HCT116 (cell line): ENCODE data around the gene MSL3. TPM values are rescaled to one million over a fixed set of nuclear protein-coding genes. Genes with fewer than 3 reads are reported as not detected.

Experiments
- ATAC-seq: fragments of 200-7000 bp; cut with Tn5 transposase; 2 replicates; pipeline ENCODE4 v1.9.1; 2020; ENCODE audit warnings: mild to moderate bottlenecking, moderate library complexity
- BruUV-seq: library from RNA; stranded (reverse); fragments of 400-500 nt; replicated peaks from 2 replicates; lab custom pipeline; 2021; lab: Mats Ljungman, UMichigan
- CTCF ChIA-PET: fragments of 300-600 bp; sonication (Branson Sonifier 250); formaldehyde crosslinking; loops from one replicate; lab custom pipeline; 2021; ENCODE audit warnings: antibody characterized with exemption; lab: Charles Lee
- POLR2A ChIA-PET: fragments of 300-600, 350-600 bp; sonication (Branson Sonifier 250); formaldehyde crosslinking; loops from one replicate; lab custom pipeline; 2021; ENCODE audit warnings: antibody characterized with exemption; lab: Charles Lee
- RAD21 ChIA-PET, 2 experiments: fragments of 300-600 bp; sonication (Branson Sonifier 250); formaldehyde crosslinking; loops; one replicate each; lab custom pipeline; 2023; ENCODE audit warnings: low total read pairs in 2 of 2; ENCODE audit not compliant: uncharacterized antibody in 2 of 2, unreplicated experiment in 2 of 2, low non-redundant PET in 1 of 2; lab: Charles Lee
- DNase-seq: peaks from one replicate; pipeline ENCODE4 v3.0.0-alpha.2; 2010; ENCODE audit warnings: low read depth, low spot score
- H2AFZ ChIP-seq: fragments of 200-600 bp; shearing (Covaris generic), sonication (generic); 2 replicates; pipeline ENCODE4 v1.6.1; 2017; ENCODE audit warnings: low read depth, mixed run types, mixed read lengths, antibody characterized with exemption, low read length; ENCODE audit not compliant: poor library complexity, severe bottlenecking
- H3K27ac ChIP-seq: 2 replicates; pipeline ENCODE4 v1.5.1; 2012; ENCODE audit warnings: low read depth, low read length
- H3K27me3 ChIP-seq: fragments of 200-600 bp; sonication (generic); 2 replicates; pipeline ENCODE4 v1.6.1; 2016; ENCODE audit warnings: mixed run types, low read length, mixed read lengths; ENCODE audit not compliant: insufficient read depth
- H3K36me3 ChIP-seq, 2 experiments: fragments of 200-500 bp in 1 of 2; fragments of 200-600 bp in 1 of 2; sonication (Bioruptor generic) in 1 of 2; sonication (generic) in 1 of 2; 2 replicates each; pipeline versions ENCODE4 v1.5.1 to v1.6.1; 2014 to 2016; ENCODE audit warnings: low read length in 2 of 2, inconsistent platforms in 1 of 2, mixed read lengths in 1 of 2, mixed run types in 1 of 2; ENCODE audit not compliant: insufficient read depth in 2 of 2, control insufficient read depth in 1 of 2
- H3K4me1 ChIP-seq, 2 experiments: fragments of 200-600 bp in 1 of 2; sonication (generic) in 1 of 2; 2 replicates each; pipeline versions ENCODE4 v1.5.1 to v1.6.1; 2012 to 2017; ENCODE audit warnings: low read length in 2 of 2, inconsistent platforms in 1 of 2, mild to moderate bottlenecking in 1 of 2, mixed read lengths in 1 of 2, mixed run types in 1 of 2, moderate library complexity in 1 of 2; ENCODE audit not compliant: insufficient read depth in 2 of 2, control insufficient read depth in 1 of 2
- H3K4me2 ChIP-seq: fragments of 200-600 bp; sonication (generic); 2 replicates; pipeline ENCODE4 v1.6.1; 2017; ENCODE audit warnings: mixed run types, low read length, mixed read lengths
- H3K4me3 ChIP-seq, 2 experiments: fragments of 200-600 bp in 1 of 2; sonication (generic) in 1 of 2; replicated peaks in 1 of 2; 2 replicates each; pipeline ENCODE4 v1.5.1; 2011 to 2016; ENCODE audit warnings: low read length in 2 of 2, control low read depth in 1 of 2, low read depth in 1 of 2, mild to moderate bottlenecking in 1 of 2, mixed read lengths in 1 of 2, mixed run types in 1 of 2
- H3K79me2 ChIP-seq: fragments of 200-600 bp; sonication (generic); 2 replicates; pipeline ENCODE4 v1.6.1; 2017; ENCODE audit warnings: mild to moderate bottlenecking, mixed run types, low read length, moderate library complexity, mixed read lengths; ENCODE audit not compliant: insufficient read depth
- H3K9ac ChIP-seq: fragments of 200-600 bp; sonication (generic); 2 replicates; pipeline ENCODE4 v1.6.1; 2016; ENCODE audit warnings: low read length, mixed read lengths
- H3K9me2 ChIP-seq: fragments of 200-600 bp; sonication (generic), shearing (Covaris generic); 2 replicates; pipeline ENCODE4 v1.6.1; 2017; ENCODE audit warnings: mixed run types, mild to moderate bottlenecking, moderate library complexity; ENCODE audit not compliant: insufficient read depth
- H3K9me3 ChIP-seq, 2 experiments: fragments of 200-500 bp in 1 of 2; fragments of 200-600 bp in 1 of 2; sonication (Bioruptor generic) in 1 of 2; sonication (generic) in 1 of 2; 2 replicates each; pipeline ENCODE4 v1.6.1; 2014 to 2017; ENCODE audit warnings: low read length in 2 of 2, mixed read lengths in 2 of 2, inconsistent platforms in 1 of 2, low read depth in 1 of 2, mild to moderate bottlenecking in 1 of 2, mixed run types in 1 of 2, moderate library complexity in 1 of 2; ENCODE audit not compliant: control insufficient read depth in 1 of 2, insufficient read depth in 1 of 2
- H4K20me1 ChIP-seq: fragments of 200-600 bp; sonication (generic), shearing (Covaris generic); 2 replicates; pipeline ENCODE4 v1.6.1; 2017; ENCODE audit warnings: mixed run types, mild to moderate bottlenecking, moderate library complexity; ENCODE audit not compliant: insufficient read depth
- CEBPB ChIP-seq: IDR thresholded peaks from 2 replicates; pipeline ENCODE4 v1.6.1; 2012; ENCODE audit warnings: low read depth
- ELF1 ChIP-seq: IDR thresholded peaks from 2 replicates; pipeline ENCODE4 v1.6.1; 2012; ENCODE audit warnings: low read depth, borderline replicate concordance
- EZH2 ChIP-seq: fragments of 200-600 bp; sonication (generic); IDR thresholded peaks from 2 replicates; pipeline ENCODE4 v1.6.1; 2017; ENCODE audit warnings: antibody characterized with exemption, mixed run types
- EZH2phosphoT487 ChIP-seq: fragments of 200-600 bp; IDR thresholded peaks from 2 replicates; pipeline ENCODE4 v1.6.1; 2018; ENCODE audit warnings: antibody characterized with exemption, borderline replicate concordance
- FOSL1 ChIP-seq: IDR thresholded peaks from 2 replicates; pipeline ENCODE4 v1.6.1; 2012; ENCODE audit warnings: low read depth
- JUND ChIP-seq: IDR thresholded peaks from 2 replicates; pipeline ENCODE4 v1.6.1; 2012
- POLR2A ChIP-seq: IDR thresholded peaks from 2 replicates; pipeline ENCODE4 v1.7.0; 2011; ENCODE audit warnings: borderline replicate concordance; ENCODE audit not compliant: insufficient read depth, insufficient read length; ENCODE audit errors: extremely low read depth
- POLR2AphosphoS5 ChIP-seq: IDR thresholded peaks from 2 replicates; pipeline ENCODE4 v1.6.1; 2011; ENCODE audit warnings: mild to moderate bottlenecking, low read depth, low read length, moderate library complexity
- TCF7L2 ChIP-seq: IDR thresholded peaks from 2 replicates; pipeline ENCODE4 v1.7.0; 2011; ENCODE audit warnings: borderline replicate concordance, inconsistent platforms; ENCODE audit not compliant: insufficient read depth, insufficient read length; ENCODE audit errors: extremely low read depth
- YY1 ChIP-seq: IDR thresholded peaks from 2 replicates; pipeline ENCODE4 v1.6.1; 2011; ENCODE audit warnings: low read length, low read depth, moderate library complexity, mild to moderate bottlenecking; ENCODE audit not compliant: insufficient replicate concordance; ENCODE audit errors: extremely low read depth
- intact Hi-C: fragments of 100-400 bp; cut with micrococcal nuclease; formaldehyde crosslinking; loops from 2 replicates; pipeline ENCODE4 v1.10.0; 2022
- total RNA-seq: library from RNA; stranded (reverse); gene quantifications from one replicate; pipeline ENCODE4 v1.2.1, GENCODE V29; 2021; ENCODE audit not compliant: unreplicated experiment
- TF ChIP-seq, protein P1 (sequence below): IDR thresholded peaks from 2 replicates; pipeline ENCODE4 v1.6.1; 2012
- TF ChIP-seq, protein P2 (sequence below): IDR thresholded peaks from 2 replicates; pipeline ENCODE4 v1.6.1; 2012

Gene MSL3
- total RNA-seq, 1 experiment from 2014 or later = 12.0 TPM

DNA sequence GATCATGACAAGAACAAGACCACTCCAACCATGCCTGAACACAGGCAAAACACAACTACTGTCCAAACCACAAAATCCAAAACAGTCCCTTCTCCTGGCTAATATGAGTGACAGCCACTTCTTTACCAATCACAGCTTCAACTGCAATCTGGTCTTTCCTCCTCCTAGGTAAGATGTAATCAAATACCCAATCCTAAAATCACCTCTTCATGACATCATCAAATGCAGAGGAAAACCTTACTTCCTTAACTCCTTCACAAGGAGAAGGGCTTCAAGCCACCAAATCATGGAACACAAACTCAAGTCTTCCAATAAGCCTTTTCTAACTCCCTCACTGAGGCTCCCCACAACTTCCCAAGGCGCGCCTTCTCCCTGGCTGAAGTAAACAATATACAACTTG lies 4.4 kb upstream of the MSL3 start:
- no peaks in the 10 kb centered on the region for H4K20me1 ChIP-seq
- RAD21 ChIA-PET = no interaction called here
- no peaks in the 10 kb centered on the region for H3K79me2 ChIP-seq
- DNase-seq = no peak
- ATAC-seq = no peak
- intact Hi-C loops = no loop called here
- H3K4me2 ChIP-seq = no peak overlapping the region
- CTCF ChIA-PET = no interaction called here
- H3K36me3 ChIP-seq = no peaks in the 10 kb centered on the region
- POLR2A ChIA-PET = no interaction called here
- H3K9me2 ChIP-seq = no peaks in the 10 kb centered on the region
- H3K9ac ChIP-seq = no peak overlapping the region
- H3K4me1 ChIP-seq = peaks cover 0 to 4% of the 10 kb centered on the region in 2 experiments; a peak in 1 of 4 replicates
- H3K9me3 ChIP-seq = no peaks in the 10 kb centered on the region
- H3K27ac ChIP-seq = no peak overlapping the region
- BruUV-seq = no TSS peak
- H3K4me3 ChIP-seq = no peak overlapping the region
- no peak overlapping the region for H2AFZ ChIP-seq
- H3K27me3 ChIP-seq = 0 out of 2 replicates have a peak, but pooled peaks cover 15% of the 10 kb centered on the region
- TF ChIP-seq, protein P1, sequence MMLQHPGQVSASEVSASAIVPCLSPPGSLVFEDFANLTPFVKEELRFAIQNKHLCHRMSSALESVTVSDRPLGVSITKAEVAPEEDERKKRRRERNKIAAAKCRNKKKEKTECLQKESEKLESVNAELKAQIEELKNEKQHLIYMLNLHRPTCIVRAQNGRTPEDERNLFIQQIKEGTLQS = no peak
- no peak for TF ChIP-seq EZH2
- TF ChIP-seq CEBPB = no peak

DNA sequence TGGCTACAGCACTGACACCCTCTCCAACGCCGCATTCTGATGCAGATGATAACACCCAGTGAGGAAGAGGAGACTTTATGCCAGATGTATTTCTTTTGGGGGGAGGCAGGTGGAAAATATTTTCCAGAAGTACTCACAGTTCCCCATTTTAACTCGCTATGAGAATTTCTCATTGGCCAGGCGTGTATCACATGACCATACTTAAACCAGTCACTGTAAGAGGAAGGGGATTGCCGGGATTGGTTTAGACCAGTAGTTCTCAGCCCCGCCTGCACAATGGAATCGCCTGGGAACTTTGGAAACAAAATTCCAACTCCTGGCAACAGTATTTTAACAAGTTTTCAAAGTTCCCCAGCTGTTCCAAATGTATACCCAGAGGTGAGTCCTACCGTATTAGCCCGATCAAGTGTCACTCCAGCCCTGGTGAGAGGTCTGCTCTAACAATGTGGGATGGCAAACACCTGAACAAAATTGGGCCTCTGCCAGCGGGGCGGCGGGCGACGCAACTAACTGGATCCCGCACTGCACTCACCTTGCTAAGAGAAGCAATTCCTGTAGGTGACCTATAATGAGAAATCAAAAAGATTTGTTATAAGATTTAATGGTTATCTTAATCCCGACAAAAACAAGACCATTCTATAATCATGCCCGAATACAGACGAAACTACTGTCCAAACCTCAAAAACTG lies 2.9 kb upstream of the MSL3 start:
- Histone ChIP-seq H3K79me2 (no peaks in the 10 kb centered on the region), H3K4me3 (no peak overlapping the region), H3K27me3 (0 out of 2 replicates have a peak, but pooled peaks cover 15% of the 10 kb centered on the region), H4K20me1 (no peaks in the 10 kb centered on the region), H3K4me2 (no peak overlapping the region), H3K9me3 (no peaks in the 10 kb centered on the region), H3K9ac (no peak overlapping the region), H3K9me2 (no peaks in the 10 kb centered on the region), H3K27ac (no peak overlapping the region), H3K4me1 (peaks cover 0 to 4% of the 10 kb centered on the region in 2 experiments; a peak in 1 of 4 replicates), H3K36me3 (no peaks in the 10 kb centered on the region), H2AFZ (no peak overlapping the region)
- DNase-seq (no peak), ATAC-seq (no peak)
- ChIA-PET POLR2A (no interaction called here), CTCF (no interaction called here), RAD21 (no interaction called here)
- BruUV-seq = no TSS peak
- TF ChIP-seq, protein P1 = no peak
- TF ChIP-seq TCF7L2 = no peak
- TF ChIP-seq YY1 = no peak
- no peak for TF ChIP-seq EZH2phosphoT487
- TF ChIP-seq, protein P2, sequence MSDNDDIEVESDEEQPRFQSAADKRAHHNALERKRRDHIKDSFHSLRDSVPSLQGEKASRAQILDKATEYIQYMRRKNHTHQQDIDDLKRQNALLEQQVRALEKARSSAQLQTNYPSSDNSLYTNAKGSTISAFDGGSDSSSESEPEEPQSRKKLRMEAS = no peak
- no peak for TF ChIP-seq JUND
- TF ChIP-seq POLR2AphosphoS5 = no peak
- TF ChIP-seq ELF1 = no peak
- TF ChIP-seq POLR2A = no peak
- TF ChIP-seq FOSL1 = no peak
- no peak for TF ChIP-seq EZH2
- intact Hi-C loops = no loop called here
